Measurements from ENCODE around the gene ISYNA1.

- TF ChIP-seq CTCF (conservative IDR thresholded peaks at IDR 0.05; ENCODE audit: low read depth in 2 of 2) (no peak), EZH2phosphoT487 (IDR thresholded peaks at IDR 0.05; ENCODE audit: unreplicated experiment) (no peak), EZH2 (IDR thresholded peaks at IDR 0.05; ENCODE audit: low read depth, unreplicated experiment) (no peak)
- TF ChIP-seq, protein P1, sequence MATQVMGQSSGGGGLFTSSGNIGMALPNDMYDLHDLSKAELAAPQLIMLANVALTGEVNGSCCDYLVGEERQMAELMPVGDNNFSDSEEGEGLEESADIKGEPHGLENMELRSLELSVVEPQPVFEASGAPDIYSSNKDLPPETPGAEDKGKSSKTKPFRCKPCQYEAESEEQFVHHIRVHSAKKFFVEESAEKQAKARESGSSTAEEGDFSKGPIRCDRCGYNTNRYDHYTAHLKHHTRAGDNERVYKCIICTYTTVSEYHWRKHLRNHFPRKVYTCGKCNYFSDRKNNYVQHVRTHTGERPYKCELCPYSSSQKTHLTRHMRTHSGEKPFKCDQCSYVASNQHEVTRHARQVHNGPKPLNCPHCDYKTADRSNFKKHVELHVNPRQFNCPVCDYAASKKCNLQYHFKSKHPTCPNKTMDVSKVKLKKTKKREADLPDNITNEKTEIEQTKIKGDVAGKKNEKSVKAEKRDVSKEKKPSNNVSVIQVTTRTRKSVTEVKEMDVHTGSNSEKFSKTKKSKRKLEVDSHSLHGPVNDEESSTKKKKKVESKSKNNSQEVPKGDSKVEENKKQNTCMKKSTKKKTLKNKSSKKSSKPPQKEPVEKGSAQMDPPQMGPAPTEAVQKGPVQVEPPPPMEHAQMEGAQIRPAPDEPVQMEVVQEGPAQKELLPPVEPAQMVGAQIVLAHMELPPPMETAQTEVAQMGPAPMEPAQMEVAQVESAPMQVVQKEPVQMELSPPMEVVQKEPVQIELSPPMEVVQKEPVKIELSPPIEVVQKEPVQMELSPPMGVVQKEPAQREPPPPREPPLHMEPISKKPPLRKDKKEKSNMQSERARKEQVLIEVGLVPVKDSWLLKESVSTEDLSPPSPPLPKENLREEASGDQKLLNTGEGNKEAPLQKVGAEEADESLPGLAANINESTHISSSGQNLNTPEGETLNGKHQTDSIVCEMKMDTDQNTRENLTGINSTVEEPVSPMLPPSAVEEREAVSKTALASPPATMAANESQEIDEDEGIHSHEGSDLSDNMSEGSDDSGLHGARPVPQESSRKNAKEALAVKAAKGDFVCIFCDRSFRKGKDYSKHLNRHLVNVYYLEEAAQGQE (IDR thresholded peaks at IDR 0.05; ENCODE audit: unreplicated experiment): no peak
- TF ChIP-seq, protein P2, sequence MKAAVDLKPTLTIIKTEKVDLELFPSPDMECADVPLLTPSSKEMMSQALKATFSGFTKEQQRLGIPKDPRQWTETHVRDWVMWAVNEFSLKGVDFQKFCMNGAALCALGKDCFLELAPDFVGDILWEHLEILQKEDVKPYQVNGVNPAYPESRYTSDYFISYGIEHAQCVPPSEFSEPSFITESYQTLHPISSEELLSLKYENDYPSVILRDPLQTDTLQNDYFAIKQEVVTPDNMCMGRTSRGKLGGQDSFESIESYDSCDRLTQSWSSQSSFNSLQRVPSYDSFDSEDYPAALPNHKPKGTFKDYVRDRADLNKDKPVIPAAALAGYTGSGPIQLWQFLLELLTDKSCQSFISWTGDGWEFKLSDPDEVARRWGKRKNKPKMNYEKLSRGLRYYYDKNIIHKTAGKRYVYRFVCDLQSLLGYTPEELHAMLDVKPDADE (IDR thresholded peaks at IDR 0.05): no peak
Measured at GRCh38 chr19:18414504-18415177, 23.3 kb downstream of the ISYNA1 start.
